ENCODE results near the gene NFKBIE. TPM values are rescaled to one million over a fixed set of nuclear protein-coding genes. Genes with fewer than 3 reads are reported as not detected.

The NFKBIE gene
- total and polyA plus RNA-seq, 9 of the 15 experiments (the other 6 are each of a cell fraction or from before 2014, with no cell fraction given) = 2.1 to 16.4 (median 11.7) TPM

GRCh38 chr6:44260451-44261297, 4.7 kb downstream of the NFKBIE start:
- peaks cover 9% of the 10 kb centered on the region for H4K20me1 ChIP-seq (replicated peaks; ENCODE audit: control insufficient read depth, insufficient read depth, low read length)
- 81% methylated on average over 6 of the region's 6 CpGs for WGBS (ENCODE audit: insufficient coverage, low coverage, missing lambda C conversion rate)
- ChIA-PET POLR2A (interaction anchor here (0.6 to 8.2 kb wide), 4 partner anchors 13 to 868 kb away, joined by 3 to 69 read pairs (median 4); partner anchors contain the start of gene HSP90AB1), CTCF (ENCODE audit: low intra/inter-chr PET ratio) (no interaction called here)
- H3K27ac ChIP-seq (ENCODE audit: extremely low read depth, low read depth, low read length) = no peak overlapping the region
- DNase-seq (ENCODE audit: extremely low read depth in 1 of 4, low spot score in 3 of 4) (no peak), ATAC-seq (no peak), FAIRE-seq (no peak)
- no peak overlapping the region for H2AFZ ChIP-seq (ENCODE audit: low read depth, low read length)
- intact Hi-C loops (cut with micrococcal nuclease) (no loop called here), in situ Hi-C loops (cut with MboI) (no loop called here)
- peaks cover 6% of the 10 kb centered on the region for H3K9me1 ChIP-seq (ENCODE audit: control insufficient read depth, insufficient read depth, low read length)
- peaks cover 32% of the 10 kb centered on the region for H3K79me2 ChIP-seq (ENCODE audit: control insufficient read depth, insufficient read depth, low read length)
- peaks cover 52% of the 10 kb centered on the region; the same call in 1 of the 3 replicates for H3K36me3 ChIP-seq (ENCODE audit: control insufficient read depth, insufficient read depth, low read length)
- peaks cover 33 to 57% of the 10 kb centered on the region in 2 experiments; a peak in 4 of 5 replicates for H3K4me1 ChIP-seq (replicated peaks in 1 of 2; ENCODE audit: control insufficient read depth in 2 of 2, insufficient read depth in 2 of 2, low read length in 2 of 2)
- no peak overlapping the region for H3K4me2 ChIP-seq (ENCODE audit: insufficient read depth, low read length)
- peak overlapping the region in 1 of 2 experiments; percentile 24; a peak in 1 of 4 replicates for H3K9ac ChIP-seq (ENCODE audit: insufficient read depth in 1 of 2, low read depth in 2 of 2, low read length in 2 of 2)
- no peaks in the 10 kb centered on the region for H3K9me3 ChIP-seq (replicated peaks; ENCODE audit: control insufficient read depth, insufficient read depth, low read depth, low read length)
- BruUV-seq (replicated peaks) = no TSS peak
- TF ChIP-seq SPI1 (IDR thresholded peaks at IDR 0.05; ENCODE audit: borderline replicate concordance, low read depth, low read length) (no peak), CBX5 (IDR thresholded peaks at IDR 0.05; ENCODE audit: borderline replicate concordance, low read depth) (no peak), CBX2 (IDR thresholded peaks at IDR 0.05; ENCODE audit: insufficient read depth, low read length, poor library complexity, severe bottlenecking) (no peak), RAD51 (IDR thresholded peaks at IDR 0.05; ENCODE audit: borderline replicate concordance, low read depth) (no peak), ESRRA (IDR thresholded peaks at IDR 0.05; ENCODE audit: borderline replicate concordance, low read depth) (no peak), RBM34 (IDR thresholded peaks at IDR 0.05; ENCODE audit: borderline replicate concordance, insufficient read depth, low read length) (no peak), ZBTB9 (CRISPR knock-in tag; IDR thresholded peaks at IDR 0.05) (no peak), SP1 (CRISPR knock-in tag; IDR thresholded peaks at IDR 0.05) (no peak), ZNF174 (CRISPR knock-in tag; IDR thresholded peaks at IDR 0.05) (no peak), ZSCAN32 (CRISPR knock-in tag; IDR thresholded peaks at IDR 0.05) (no peak), HNRNPLL (IDR thresholded peaks at IDR 0.05; ENCODE audit: low read depth, low read length, poor library complexity, severe bottlenecking) (no peak), PREB (CRISPR knock-in tag; IDR thresholded peaks at IDR 0.05) (no peak), PKNOX1 (IDR thresholded peaks at IDR 0.05) (no peak), POLR3A (IDR thresholded peaks at IDR 0.05; ENCODE audit: borderline replicate concordance, extremely low read depth, insufficient read depth, insufficient read length) (no peak), RFX1 (IDR thresholded peaks at IDR 0.05) (no peak), GTF2E2 (tag; IDR thresholded peaks at IDR 0.05) (no peak), BCL6 (CRISPR knock-in tag; IDR thresholded peaks at IDR 0.05) (no peak), CREM (IDR thresholded peaks at IDR 0.05; ENCODE audit: low read depth) (no peak)
- no peaks in the 10 kb centered on the region for H3K27me3 ChIP-seq (ENCODE audit: control insufficient read depth in 2 of 2, insufficient read depth in 2 of 2, low read length in 2 of 2)
- no peak overlapping the region for H3K4me3 ChIP-seq
